Duodenal mucosa (tissue), 2 donors: ENCODE data around the gene TACC2.

Source experiments
- H3K27ac ChIP-seq: one replicate; pipeline ENCODE4 v1.7.0; 2013; ENCODE audit warnings: low read depth, low read length
- H3K27me3 ChIP-seq, 2 donors: one replicate each; pipeline ENCODE4 v1.7.0; 2013; ENCODE audit warnings: low read length in 2 of 2, control low read depth in 1 of 2; ENCODE audit not compliant: insufficient read depth in 2 of 2, control insufficient read depth in 1 of 2
- H3K36me3 ChIP-seq, 2 donors: one replicate each; pipeline ENCODE4 v1.7.0; 2013; ENCODE audit warnings: low read length in 2 of 2, control low read depth in 1 of 2; ENCODE audit not compliant: insufficient read depth in 2 of 2, control insufficient read depth in 1 of 2
- H3K4me1 ChIP-seq, 2 donors: one replicate each; pipeline ENCODE4 v1.7.0; 2013; ENCODE audit warnings: low read length in 2 of 2, control low read depth in 1 of 2; ENCODE audit not compliant: insufficient read depth in 2 of 2, control insufficient read depth in 1 of 2
- H3K4me3 ChIP-seq, 2 donors: one replicate each; pipeline ENCODE4 v1.7.0; 2013; ENCODE audit warnings: low read length in 2 of 2, low read depth in 1 of 2
- H3K9ac ChIP-seq, 2 donors: one replicate each; pipeline ENCODE4 v1.7.0; 2013; ENCODE audit warnings: low read length in 2 of 2, low read depth in 1 of 2
- H3K9me3 ChIP-seq, 2 donors: one replicate each; pipeline ENCODE4 v1.7.0; 2013; ENCODE audit warnings: low read length in 2 of 2, control low read depth in 1 of 2; ENCODE audit not compliant: control insufficient read depth in 1 of 2

TACC2 gene

GRCh38 chr10:122172361-122173008, 183.5 kb downstream of the TACC2 start:
- no peak overlapping the region for H3K9ac ChIP-seq
- no peak overlapping the region for H3K4me3 ChIP-seq

GRCh38 chr10:122173337-122173736, 184.4 kb downstream of the TACC2 start:
- no peaks in the 10 kb centered on the region for H3K4me1 ChIP-seq
- H3K4me3 ChIP-seq = no peak overlapping the region
- no peaks in the 10 kb centered on the region for H3K9me3 ChIP-seq
- H3K27ac ChIP-seq = no peak overlapping the region
- H3K9ac ChIP-seq = no peak overlapping the region
- H3K36me3 ChIP-seq = peaks cover 0 to 7% of the 10 kb centered on the region in 2 donors
- no peaks in the 10 kb centered on the region for H3K27me3 ChIP-seq

More at GRCh38 chr10:122172361-122173008, 183.5 kb downstream of the TACC2 start:
- Histone ChIP-seq H3K9me3 (no peaks in the 10 kb centered on the region), H3K27ac (no peak overlapping the region), H3K27me3 (no peaks in the 10 kb centered on the region), H3K4me1 (no peaks in the 10 kb centered on the region), H3K36me3 (peaks cover 0 to 7% of the 10 kb centered on the region in 2 donors)

- H3K4me1 ChIP-seq = no peaks in the 10 kb centered on the region
- H3K9ac ChIP-seq = no peak overlapping the region
- no peaks in the 10 kb centered on the region for H3K27me3 ChIP-seq
- H3K4me3 ChIP-seq = no peak overlapping the region
- H3K9me3 ChIP-seq = no peaks in the 10 kb centered on the region
- peaks cover 0 to 2% of the 10 kb centered on the region in 2 donors for H3K36me3 ChIP-seq
- no peak overlapping the region for H3K27ac ChIP-seq
Measured at GRCh38 chr10:122173766-122174435, 184.9 kb downstream of the TACC2 start.

GRCh38 chr10:122176232-122177213, 187.6 kb downstream of the TACC2 start:
- H3K36me3 ChIP-seq = no peaks in the 10 kb centered on the region
- H3K27ac ChIP-seq = no peak overlapping the region
- H3K9ac ChIP-seq = no peak overlapping the region
- H3K27me3 ChIP-seq = no peaks in the 10 kb centered on the region
- no peaks in the 10 kb centered on the region for H3K9me3 ChIP-seq
- H3K4me3 ChIP-seq = no peak overlapping the region
- H3K4me1 ChIP-seq = no peaks in the 10 kb centered on the region

- Histone ChIP-seq H3K27me3 (no peaks in the 10 kb centered on the region), H3K9me3 (no peaks in the 10 kb centered on the region), H3K9ac (no peak overlapping the region), H3K4me1 (peaks cover 0 to 6% of the 10 kb centered on the region in 2 donors), H3K36me3 (no peaks in the 10 kb centered on the region), H3K4me3 (no peak overlapping the region), H3K27ac (no peak overlapping the region)
Measured at GRCh38 chr10:122178655-122179054, 189.7 kb downstream of the TACC2 start.

GRCh38 chr10:122181041-122181732, 192.2 kb downstream of the TACC2 start:
- no peaks in the 10 kb centered on the region for H3K27me3 ChIP-seq
- no peak overlapping the region for H3K4me3 ChIP-seq
- H3K9ac ChIP-seq = no peak overlapping the region
- peaks cover 0 to 6% of the 10 kb centered on the region in 2 donors for H3K4me1 ChIP-seq
- no peaks in the 10 kb centered on the region for H3K9me3 ChIP-seq
- H3K36me3 ChIP-seq = no peaks in the 10 kb centered on the region
- no peak overlapping the region for H3K27ac ChIP-seq

GRCh38 chr10:122181876-122182275, 192.9 kb downstream of the TACC2 start:
- H3K27me3 ChIP-seq = no peaks in the 10 kb centered on the region
- no peak overlapping the region for H3K9ac ChIP-seq
- no peak overlapping the region for H3K27ac ChIP-seq
- no peak overlapping the region for H3K4me3 ChIP-seq
- no peaks in the 10 kb centered on the region for H3K36me3 ChIP-seq
- H3K9me3 ChIP-seq = no peaks in the 10 kb centered on the region
- peaks cover 0 to 6% of the 10 kb centered on the region in 2 donors for H3K4me1 ChIP-seq

GRCh38 chr10:122182308-122182707, 193.3 kb downstream of the TACC2 start:
- no peak overlapping the region for H3K27ac ChIP-seq
- no peaks in the 10 kb centered on the region for H3K9me3 ChIP-seq

GRCh38 chr10:122184254-122184653, 195.3 kb downstream of the TACC2 start:
- H3K4me1 ChIP-seq = peaks cover 0 to 6% of the 10 kb centered on the region in 2 donors
- H3K9ac ChIP-seq = no peak overlapping the region
- H3K27me3 ChIP-seq = no peaks in the 10 kb centered on the region
- H3K36me3 ChIP-seq = no peaks in the 10 kb centered on the region
- H3K9me3 ChIP-seq = no peaks in the 10 kb centered on the region
- no peak overlapping the region for H3K27ac ChIP-seq
- H3K4me3 ChIP-seq = no peak overlapping the region

More at GRCh38 chr10:122182308-122182707, 193.3 kb downstream of the TACC2 start:
- no peak overlapping the region for H3K4me3 ChIP-seq
- H3K27me3 ChIP-seq = no peaks in the 10 kb centered on the region
- H3K4me1 ChIP-seq = peaks cover 0 to 6% of the 10 kb centered on the region in 2 donors
- H3K9ac ChIP-seq = no peak overlapping the region
- H3K36me3 ChIP-seq = no peaks in the 10 kb centered on the region
